ENCODE measurements around the gene GAD1. TPM values are rescaled to one million over a fixed set of nuclear protein-coding genes. Genes with fewer than 3 reads are reported as not detected.

GAD1 gene
- total RNA-seq, 4 donors from 2014 or later = 0.68 to 2.4 TPM; not detected in 2

GRCh38 chr2:170824526-170825015, 7.9 kb downstream of the GAD1 start:
- TF ChIP-seq, protein P1, sequence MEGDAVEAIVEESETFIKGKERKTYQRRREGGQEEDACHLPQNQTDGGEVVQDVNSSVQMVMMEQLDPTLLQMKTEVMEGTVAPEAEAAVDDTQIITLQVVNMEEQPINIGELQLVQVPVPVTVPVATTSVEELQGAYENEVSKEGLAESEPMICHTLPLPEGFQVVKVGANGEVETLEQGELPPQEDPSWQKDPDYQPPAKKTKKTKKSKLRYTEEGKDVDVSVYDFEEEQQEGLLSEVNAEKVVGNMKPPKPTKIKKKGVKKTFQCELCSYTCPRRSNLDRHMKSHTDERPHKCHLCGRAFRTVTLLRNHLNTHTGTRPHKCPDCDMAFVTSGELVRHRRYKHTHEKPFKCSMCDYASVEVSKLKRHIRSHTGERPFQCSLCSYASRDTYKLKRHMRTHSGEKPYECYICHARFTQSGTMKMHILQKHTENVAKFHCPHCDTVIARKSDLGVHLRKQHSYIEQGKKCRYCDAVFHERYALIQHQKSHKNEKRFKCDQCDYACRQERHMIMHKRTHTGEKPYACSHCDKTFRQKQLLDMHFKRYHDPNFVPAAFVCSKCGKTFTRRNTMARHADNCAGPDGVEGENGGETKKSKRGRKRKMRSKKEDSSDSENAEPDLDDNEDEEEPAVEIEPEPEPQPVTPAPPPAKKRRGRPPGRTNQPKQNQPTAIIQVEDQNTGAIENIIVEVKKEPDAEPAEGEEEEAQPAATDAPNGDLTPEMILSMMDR (IDR thresholded peaks at IDR 0.05; ENCODE audit: low read depth) = no peak

- TF ChIP-seq, protein P1 (IDR thresholded peaks at IDR 0.05; ENCODE audit: low read depth) = no peak
Observed at GRCh38 chr2:170827841-170828532, 11.3 kb downstream of the GAD1 start.

DNA sequence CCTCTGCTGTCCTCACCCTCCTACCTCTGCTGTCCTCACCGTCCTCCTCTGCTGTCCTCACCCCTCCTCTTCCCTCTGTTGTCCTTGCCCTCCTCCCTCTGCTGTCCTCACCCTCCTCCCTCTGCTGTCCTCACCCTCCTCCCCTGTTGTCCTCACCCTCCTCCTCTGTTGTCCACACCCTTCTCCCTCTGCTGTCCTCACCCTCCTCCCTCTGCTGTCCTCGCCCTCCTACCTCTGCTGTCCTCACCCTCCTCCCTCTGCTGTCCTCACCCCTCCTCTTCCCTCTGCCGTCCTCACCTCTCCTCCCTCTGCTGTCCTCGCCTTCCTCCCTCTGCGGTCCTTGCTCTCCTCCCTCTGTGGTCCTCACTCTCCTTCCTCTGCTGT, 11.8 kb downstream of the GAD1 start:
- TF ChIP-seq, protein P1 (IDR thresholded peaks at IDR 0.05; ENCODE audit: low read depth) = no peak

- TF ChIP-seq, protein P1 (IDR thresholded peaks at IDR 0.05; ENCODE audit: low read depth) = no peak
Observed at GRCh38 chr2:170829036-170829435, 12.3 kb downstream of the GAD1 start.

DNA sequence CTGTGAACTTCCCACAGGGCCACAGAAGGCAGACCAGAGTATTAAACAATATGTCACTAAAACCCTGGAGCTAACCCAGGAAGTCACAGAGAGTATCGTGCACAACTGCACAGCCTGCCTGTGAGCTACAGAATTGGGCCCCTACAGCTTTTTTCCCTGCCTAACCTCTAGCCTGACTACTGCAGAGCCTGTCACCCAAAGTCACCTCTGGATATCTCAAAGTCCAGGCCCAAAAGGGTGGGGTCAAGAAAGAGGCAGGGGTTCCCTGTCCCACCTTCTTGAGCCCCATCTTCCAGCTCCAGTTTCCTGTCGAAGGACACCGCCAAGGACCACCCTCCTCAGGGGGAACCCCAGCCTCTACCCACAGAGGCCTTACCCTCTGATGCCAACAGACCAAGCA, 13.5 kb downstream of the GAD1 start:
- TF ChIP-seq, protein P1 (IDR thresholded peaks at IDR 0.05; ENCODE audit: low read depth) = no peak

GRCh38 chr2:170831115-170831514, 14.4 kb downstream of the GAD1 start:
- TF ChIP-seq, protein P1 (IDR thresholded peaks at IDR 0.05; ENCODE audit: low read depth) = no peak

- TF ChIP-seq, protein P1 (IDR thresholded peaks at IDR 0.05; ENCODE audit: low read depth) = no peak
Observed at GRCh38 chr2:170836027-170836426, 19.3 kb downstream of the GAD1 start.
